IMR-90 (cell line): ENCODE measurements around the gene RRP36. TPM values are rescaled to one million over a fixed set of nuclear protein-coding genes. Genes with fewer than 3 reads are reported as not detected.

Experiments used
- ATAC-seq: fragments of 200-7000 bp; cut with Tn5 transposase; 2 replicates; pipeline ENCODE4 v1.9.1; 2020; ENCODE audit warnings: low read depth, mild to moderate bottlenecking, moderate library complexity
- BruUV-seq: library from RNA; stranded (reverse); fragments of 400-500 nt; replicated peaks from 2 replicates; lab custom pipeline; 2021; lab: Mats Ljungman, UMichigan
- CTCF ChIA-PET: fragments of 300-600 bp; formaldehyde crosslinking; extraction: SDS; loops from one replicate; lab custom pipeline; 2021; ENCODE audit warnings: antibody characterized with exemption; lab: Yijun Ruan, JAX
- POLR2A ChIA-PET: fragments of 300-600 bp; sonication (Branson Sonifier 250); formaldehyde crosslinking; loops from one replicate; lab custom pipeline; 2022; ENCODE audit warnings: antibody characterized with exemption; ENCODE audit not compliant: unreplicated experiment; lab: Charles Lee
- DNase-seq: peaks from one replicate; pipeline ENCODE4 v3.0.0; 2013
- H2AFZ ChIP-seq: replicated peaks from 2 replicates; pipeline ENCODE3; 2013; ENCODE audit warnings: low read length, mild to moderate bottlenecking; ENCODE audit not compliant: poor library complexity
- H2AK5ac ChIP-seq: 2 replicates; pipeline ENCODE4 v1.6.1; 2013; ENCODE audit warnings: low read depth, low read length, inconsistent platforms
- H2AK9ac ChIP-seq: replicated peaks from 2 replicates; pipeline ENCODE3; 2013; ENCODE audit warnings: mild to moderate bottlenecking, low read depth, low read length, moderate library complexity; ENCODE audit not compliant: poor library complexity
- H2BK120ac ChIP-seq: 2 replicates; pipeline ENCODE4 v1.6.1; 2013; ENCODE audit warnings: low read depth, low read length, inconsistent platforms
- H2BK15ac ChIP-seq: 3 replicates; pipeline ENCODE4 v1.6.1; 2013; ENCODE audit warnings: low read depth, low read length, inconsistent platforms
- H2BK20ac ChIP-seq: 2 replicates; pipeline ENCODE4 v1.6.1; 2013; ENCODE audit warnings: low read depth, mild to moderate bottlenecking, inconsistent platforms, low read length, moderate library complexity
- H2BK5ac ChIP-seq: 2 replicates; pipeline ENCODE4 v1.6.1; 2013; ENCODE audit warnings: mild to moderate bottlenecking, low read depth, low read length, inconsistent platforms; ENCODE audit not compliant: poor library complexity, severe bottlenecking
- H3K14ac ChIP-seq: replicated peaks from 2 replicates; pipeline ENCODE4 v1.6.1; 2013; ENCODE audit warnings: low read depth, low read length, inconsistent platforms
- H3K18ac ChIP-seq: 2 replicates; pipeline ENCODE4 v1.6.1; 2013; ENCODE audit warnings: low read depth, low read length, control low read depth
- H3K23ac ChIP-seq: 2 replicates; pipeline ENCODE4 v1.6.1; 2013; ENCODE audit warnings: low read depth, low read length, inconsistent platforms
- H3K27ac ChIP-seq: 2 replicates; pipeline ENCODE4 v1.5.1; 2013; ENCODE audit warnings: mild to moderate bottlenecking, control low read depth, low read length; ENCODE audit not compliant: insufficient read depth
- H3K27me3 ChIP-seq: 2 replicates; pipeline ENCODE4 v1.6.1; 2013; ENCODE audit warnings: low read length; ENCODE audit not compliant: control insufficient read depth, insufficient read depth
- H3K36me3 ChIP-seq: 2 replicates; pipeline ENCODE4 v1.6.1; 2013; ENCODE audit warnings: low read length, mixed read lengths; ENCODE audit not compliant: control insufficient read depth, insufficient read depth
- H3K4ac ChIP-seq: 2 replicates; pipeline ENCODE4 v1.6.1; 2013; ENCODE audit warnings: low read depth, low read length, inconsistent platforms
- H3K4me1 ChIP-seq: 2 replicates; pipeline ENCODE4 v1.6.1; 2013; ENCODE audit warnings: low read length, mixed read lengths; ENCODE audit not compliant: control insufficient read depth, insufficient read depth
- H3K4me2 ChIP-seq: 2 replicates; pipeline ENCODE4 v1.6.1; 2013; ENCODE audit warnings: low read depth, mild to moderate bottlenecking, control low read depth, low read length, moderate library complexity
- H3K4me3 ChIP-seq: 2 replicates; pipeline ENCODE4 v1.5.1; 2013; ENCODE audit warnings: low read depth, mild to moderate bottlenecking, control low read depth, low read length, moderate library complexity; ENCODE audit not compliant: insufficient read depth
- H3K56ac ChIP-seq: 2 replicates; pipeline ENCODE4 v1.6.1; 2013; ENCODE audit warnings: low read length, inconsistent platforms; ENCODE audit not compliant: insufficient read depth; ENCODE audit errors: extremely low read depth
- H3K79me1 ChIP-seq, 2 experiments: 2 replicates each; pipeline ENCODE4 v1.6.1; 2013; ENCODE audit warnings: low read length in 2 of 2, inconsistent platforms in 1 of 2, low read depth in 1 of 2
- H3K9ac ChIP-seq: 2 replicates; pipeline ENCODE4 v1.6.1; 2013; ENCODE audit warnings: low read depth, low read length, control low read depth
- H3K9me1 ChIP-seq: 2 replicates; pipeline ENCODE4 v1.6.1; 2013; ENCODE audit warnings: low read length, inconsistent platforms; ENCODE audit not compliant: insufficient read depth
- H3K9me3 ChIP-seq: 2 replicates; pipeline ENCODE4 v1.6.1; 2013; ENCODE audit warnings: low read length; ENCODE audit not compliant: control insufficient read depth, insufficient read depth
- H4K20me1 ChIP-seq: 2 replicates; pipeline ENCODE4 v1.6.1; 2013; ENCODE audit warnings: low read length, inconsistent platforms; ENCODE audit not compliant: insufficient read depth
- H4K5ac ChIP-seq: 2 replicates; pipeline ENCODE4 v1.6.1; 2013; ENCODE audit warnings: mild to moderate bottlenecking, low read depth, low read length, control low read depth
- H4K8ac ChIP-seq, 2 experiments: 2 replicates each; pipeline ENCODE4 v1.6.1; 2013; ENCODE audit warnings: low read depth in 2 of 2, low read length in 2 of 2, control low read depth in 1 of 2, inconsistent platforms in 1 of 2
- H4K91ac ChIP-seq: 2 replicates; pipeline ENCODE4 v1.6.1; 2013; ENCODE audit warnings: low read depth, low read length, inconsistent platforms; ENCODE audit not compliant: insufficient read depth
- BHLHE40 ChIP-seq: fragments of 150-350 bp; IDR thresholded peaks from 2 replicates; pipeline ENCODE4 v1.6.1; 2016; ENCODE audit warnings: mild to moderate bottlenecking, low read depth, low read length
- CEBPB ChIP-seq: IDR thresholded peaks from 2 replicates; pipeline ENCODE4 v1.6.1; 2012; ENCODE audit warnings: low read depth, low read length, improper control_type of control experiment
- CHD1 ChIP-seq: IDR thresholded peaks from 2 replicates; pipeline ENCODE4 v1.6.1; 2012; ENCODE audit warnings: low read depth, low read length, improper control_type of control experiment
- FOS ChIP-seq: fragments of 150-350 bp; IDR thresholded peaks from 2 replicates; pipeline ENCODE4 v1.6.1; 2016; ENCODE audit warnings: low read depth, low read length
- MAFK ChIP-seq: IDR thresholded peaks from 2 replicates; pipeline ENCODE4 v1.6.1; 2012; ENCODE audit warnings: low read depth, low read length, improper control_type of control experiment
- MAZ ChIP-seq: IDR thresholded peaks from 2 replicates; pipeline ENCODE4 v1.6.1; 2012; ENCODE audit warnings: low read depth, mild to moderate bottlenecking, low read length, improper control_type of control experiment, moderate library complexity, borderline replicate concordance
- MXI1 ChIP-seq: IDR thresholded peaks from 2 replicates; pipeline ENCODE4 v1.6.1; 2012; ENCODE audit warnings: low read depth, mild to moderate bottlenecking, low read length, moderate library complexity, borderline replicate concordance
- POLR2A ChIP-seq: IDR thresholded peaks from 2 replicates; pipeline ENCODE4 v1.6.1; 2012; ENCODE audit warnings: mild to moderate bottlenecking, low read depth, low read length
- RAD21 ChIP-seq: IDR thresholded peaks from 2 replicates; pipeline ENCODE4 v1.6.1; 2012; ENCODE audit warnings: low read length, improper control_type of control experiment
- RCOR1 ChIP-seq: IDR thresholded peaks from 2 replicates; pipeline ENCODE4 v1.6.1; 2012; ENCODE audit warnings: mild to moderate bottlenecking, low read length, improper control_type of control experiment; ENCODE audit not compliant: insufficient replicate concordance
- RFX5 ChIP-seq: IDR thresholded peaks from 2 replicates; pipeline ENCODE4 v1.8.0; 2012; ENCODE audit warnings: low read depth, mild to moderate bottlenecking, low read length, moderate library complexity
- SMC3 ChIP-seq: fragments of 150-350 bp; IDR thresholded peaks from 2 replicates; pipeline ENCODE4 v1.6.1; 2016; ENCODE audit warnings: low read depth, mild to moderate bottlenecking, antibody characterized with exemption, low read length, moderate library complexity
- WGBS, 2 experiments: methylation state at CpG; one replicate each; pipeline versions ENCODE4 v1.1.5 to v1.1.7; 2013; ENCODE audit warnings: missing lambda C conversion rate in 2 of 2; ENCODE audit not compliant: insufficient read length in 1 of 2; ENCODE audit errors: extremely low coverage in 2 of 2; 5-methylcytosine and 5-hydroxymethylcytosine counted together
- dilution Hi-C: fragments of 300-500 bp; cut with HindIII; formaldehyde crosslinking; loops from one replicate; pipeline ENCODE4 v1.14.3; 2018; ENCODE audit warnings: low sequenced_read_pairs; ENCODE audit not compliant: unreplicated experiment
- in situ Hi-C: fragments of 300-500 bp; cut with MboI; formaldehyde crosslinking; loops from 3 replicates; pipeline ENCODE4 v1.14.3; 2019; ENCODE audit warnings: low sequenced_read_pairs, inconsistent platforms, mixed read lengths
- intact Hi-C: fragments of 100-400 bp; cut with micrococcal nuclease; formaldehyde crosslinking; loops from 2 replicates; pipeline ENCODE4 v1.10.0; 2022
- polyA plus RNA-seq, 3 experiments: library from polyadenylated mRNA; depleted of rRNA; stranded (reverse); fragments of >200 nt; gene quantifications; 2 replicates each; pipeline ENCODE4 v1.2.3, GENCODE V29; 2012; ENCODE audit warnings: low replicate concordance in 1 of 3
- total RNA-seq: library from RNA; depleted of rRNA; stranded (reverse); fragments of >200 nt; gene quantifications from 2 replicates; pipeline ENCODE4 v1.2.3, GENCODE V29; 2012
- TF ChIP-seq, protein P1 (sequence below): fragments of 150-350 bp; IDR thresholded peaks from 2 replicates; pipeline ENCODE4 v1.6.1; 2016; ENCODE audit warnings: low read depth, mild to moderate bottlenecking, low read length, moderate library complexity, borderline replicate concordance
- TF ChIP-seq, protein P2 (sequence below): fragments of 150-350 bp; IDR thresholded peaks from 2 replicates; pipeline ENCODE4 v1.6.1; 2017; ENCODE audit warnings: mild to moderate bottlenecking, antibody characterized with exemption, low read length, low read depth

Gene RRP36
- total and polyA plus RNA-seq, 2 of the 4 experiments (the other 2 are of a cell fraction) = 54.3 to 106 TPM

DNA sequence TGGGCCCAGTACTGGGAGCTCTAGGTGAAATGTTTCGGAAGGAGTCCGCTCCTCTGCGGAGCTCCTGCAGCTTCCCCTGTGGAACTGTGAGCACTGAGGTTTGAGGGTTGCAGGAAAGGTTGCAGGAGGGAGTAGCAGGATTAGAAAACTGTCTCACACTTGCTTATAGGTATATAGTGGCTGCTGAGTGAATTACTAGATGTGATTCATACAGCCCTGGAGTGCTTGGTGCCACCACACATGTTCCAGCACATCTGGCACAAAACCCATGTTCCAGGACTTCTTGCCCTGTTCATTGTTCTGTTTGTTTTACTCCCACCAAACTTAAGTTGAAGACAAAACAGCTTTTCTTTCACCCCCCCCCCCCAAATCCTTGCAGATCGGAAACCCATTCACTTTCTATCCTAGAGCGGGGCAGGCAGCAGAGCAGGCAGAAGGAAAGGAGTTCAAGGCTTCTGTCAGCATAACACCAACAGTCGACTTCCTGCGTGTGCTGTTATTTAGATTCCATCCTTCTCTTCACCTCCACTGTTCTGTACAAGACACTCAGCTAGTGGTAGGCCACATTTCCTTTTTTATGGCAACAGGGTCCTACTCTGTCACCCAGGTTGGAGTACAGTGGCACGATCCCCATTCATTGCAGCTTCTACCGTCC is 41.8 kb upstream of the RRP36 start:
- peak overlapping the region; percentile 85 for H4K91ac ChIP-seq
- peak overlapping the region; percentile 50 for H4K5ac ChIP-seq
- peaks cover 9% of the 10 kb centered on the region; the same call in 1 of the 2 replicates for H4K20me1 ChIP-seq
- H3K4me3 ChIP-seq = peak overlapping the region; percentile 68
- WGBS, 2 experiments = 60% methylated on average over 2 of the region's 9 CpGs; no CpG with 5 or more reads in 1 of the 2 experiments
- peak; percentile 45 for DNase-seq
- peak overlapping the region; percentile 64; the same call in 1 of the 2 replicates for H3K23ac ChIP-seq
- POLR2A ChIA-PET = no interaction called here
- CTCF ChIA-PET = no interaction called here
- in situ Hi-C loops = loop anchor here (5.0 kb wide), 1 partner anchor 47 kb away; no protein-coding TSS in a partner anchor
- H2AFZ ChIP-seq = peak overlapping the region; percentile 94
- H2AK9ac ChIP-seq = peak overlapping the region; percentile 99
- H4K8ac ChIP-seq = peak overlapping the region; percentile 82 to 99
- H3K79me1 ChIP-seq = peaks cover 9 to 40% of the 10 kb centered on the region in 2 experiments
- peak overlapping the region; percentile 33; the same call in 1 of the 3 replicates for H2BK15ac ChIP-seq
- no peaks in the 10 kb centered on the region for H3K27me3 ChIP-seq
- no TSS peak for BruUV-seq
- peaks cover 4% of the 10 kb centered on the region; the same call in 1 of the 2 replicates for H3K36me3 ChIP-seq
- H3K14ac ChIP-seq = peak overlapping the region; percentile 88
- H3K4me2 ChIP-seq = peak overlapping the region; percentile 86
- peak overlapping the region; percentile 72 for H2BK5ac ChIP-seq
- peak overlapping the region; percentile 78 for H3K9ac ChIP-seq
- peak overlapping the region; percentile 92 for H3K4ac ChIP-seq
- dilution Hi-C loops = no loop called here
- peaks cover 11% of the 10 kb centered on the region for H3K9me1 ChIP-seq
- peak overlapping the region; percentile 89 for H3K56ac ChIP-seq
- H3K18ac ChIP-seq = peak overlapping the region; percentile 39
- peaks cover 5% of the 10 kb centered on the region for H3K4me1 ChIP-seq
- H2BK20ac ChIP-seq = peak overlapping the region; percentile 51
- peak overlapping the region; percentile 52 for H3K27ac ChIP-seq
- H3K9me3 ChIP-seq = no peaks in the 10 kb centered on the region
- peak overlapping the region; percentile 50; the same call in 1 of the 2 replicates for H2BK120ac ChIP-seq
- peak overlapping the region; percentile 93 for H2AK5ac ChIP-seq
- ATAC-seq = peak; percentile 0; the same call in 1 of the 2 replicates
- intact Hi-C loops = loop anchor here (2.0 to 5.0 kb wide), 2 partner anchors 51 to 77 kb away; partner anchors contain the start of gene CNPY3
- TF ChIP-seq BHLHE40 (no peak), RAD21 (no peak), RFX5 (no peak), CHD1 (no peak), FOS (no peak), MAFK (no peak), MXI1 (no peak), CEBPB (no peak), RCOR1 (no peak), POLR2A (no peak), MAZ (no peak), SMC3 (no peak)
- TF ChIP-seq, protein P1, sequence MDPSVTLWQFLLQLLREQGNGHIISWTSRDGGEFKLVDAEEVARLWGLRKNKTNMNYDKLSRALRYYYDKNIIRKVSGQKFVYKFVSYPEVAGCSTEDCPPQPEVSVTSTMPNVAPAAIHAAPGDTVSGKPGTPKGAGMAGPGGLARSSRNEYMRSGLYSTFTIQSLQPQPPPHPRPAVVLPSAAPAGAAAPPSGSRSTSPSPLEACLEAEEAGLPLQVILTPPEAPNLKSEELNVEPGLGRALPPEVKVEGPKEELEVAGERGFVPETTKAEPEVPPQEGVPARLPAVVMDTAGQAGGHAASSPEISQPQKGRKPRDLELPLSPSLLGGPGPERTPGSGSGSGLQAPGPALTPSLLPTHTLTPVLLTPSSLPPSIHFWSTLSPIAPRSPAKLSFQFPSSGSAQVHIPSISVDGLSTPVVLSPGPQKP = no peak
- TF ChIP-seq, protein P2, sequence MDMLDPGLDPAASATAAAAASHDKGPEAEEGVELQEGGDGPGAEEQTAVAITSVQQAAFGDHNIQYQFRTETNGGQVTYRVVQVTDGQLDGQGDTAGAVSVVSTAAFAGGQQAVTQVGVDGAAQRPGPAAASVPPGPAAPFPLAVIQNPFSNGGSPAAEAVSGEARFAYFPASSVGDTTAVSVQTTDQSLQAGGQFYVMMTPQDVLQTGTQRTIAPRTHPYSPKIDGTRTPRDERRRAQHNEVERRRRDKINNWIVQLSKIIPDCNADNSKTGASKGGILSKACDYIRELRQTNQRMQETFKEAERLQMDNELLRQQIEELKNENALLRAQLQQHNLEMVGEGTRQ = no peak
